ENCODE results near the gene RASSF10.

Gene RASSF10

DNA sequence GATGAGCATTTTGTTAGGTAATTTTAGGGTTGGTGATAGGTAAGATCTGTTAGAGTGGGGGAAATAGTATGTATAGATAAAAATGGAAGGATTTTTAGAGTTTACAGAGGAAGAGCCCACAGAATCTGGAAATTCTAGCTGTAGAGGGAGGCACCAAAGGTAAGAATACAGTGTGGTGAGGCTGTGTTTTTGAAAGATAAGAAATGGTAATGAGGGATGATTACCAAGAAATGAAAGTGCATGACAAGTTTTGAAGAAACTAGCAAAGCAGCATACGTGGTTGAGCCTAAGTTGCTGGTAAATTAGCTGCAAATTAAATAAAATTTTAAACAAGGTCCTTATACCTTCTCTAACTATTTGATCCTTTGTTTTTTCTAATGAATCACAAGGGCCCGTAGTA, 14.6 kb upstream of the RASSF10 start:
- DNase-seq (ENCODE audit: low read depth), result no peak

DNA sequence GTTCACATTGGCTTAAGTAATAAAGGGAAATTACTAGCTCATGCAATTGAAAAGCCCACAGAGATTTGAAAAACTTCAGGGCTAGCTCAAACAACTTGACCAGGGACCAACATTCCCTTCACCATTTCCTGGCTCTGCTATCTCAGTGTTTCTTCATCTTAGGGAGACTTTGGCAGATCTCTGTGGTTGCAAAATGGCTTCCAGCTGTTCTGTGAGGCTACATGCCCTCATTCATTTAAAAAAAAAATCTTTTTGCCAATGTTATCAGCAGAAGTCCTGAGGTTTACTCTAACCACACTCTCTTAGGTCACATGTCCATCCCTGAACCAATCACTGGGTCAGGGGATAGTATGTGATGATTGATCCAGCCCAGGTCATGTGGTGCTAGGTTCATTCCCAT, 13.9 kb upstream of the RASSF10 start:
- DNase-seq (ENCODE audit: low read depth), result no peak

- DNase-seq (ENCODE audit: low read depth), result no peak
Measured at GRCh38 chr11:12995823-12996222, 13.3 kb upstream of the RASSF10 start.

DNA sequence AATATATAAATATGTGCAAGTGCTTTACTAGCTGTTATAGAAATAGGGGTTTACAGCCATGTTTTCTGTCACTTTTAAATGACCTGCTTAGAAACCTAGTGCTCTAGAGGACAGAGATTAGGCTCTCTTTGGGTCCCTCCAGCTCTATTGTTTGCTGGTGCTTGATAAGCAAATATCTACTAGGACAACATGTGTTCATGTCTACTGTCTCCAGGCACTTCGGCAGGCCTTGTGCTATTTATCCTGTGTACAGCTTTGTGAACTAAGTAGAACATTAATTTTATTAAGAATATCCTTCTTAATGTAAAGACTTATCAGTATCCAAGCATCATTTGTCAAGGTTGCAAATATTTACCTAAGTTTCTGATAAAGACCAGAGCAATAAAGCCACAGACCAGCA, 11.9 kb upstream of the RASSF10 start:
- DNase-seq (ENCODE audit: low read depth), result no peak

GRCh38 chr11:12998336-12998735, 10.8 kb upstream of the RASSF10 start:
- DNase-seq (ENCODE audit: low read depth), result no peak

- no peak for DNase-seq (ENCODE audit: low read depth)
Measured at GRCh38 chr11:12999597-12999996, 9.5 kb upstream of the RASSF10 start.

DNA sequence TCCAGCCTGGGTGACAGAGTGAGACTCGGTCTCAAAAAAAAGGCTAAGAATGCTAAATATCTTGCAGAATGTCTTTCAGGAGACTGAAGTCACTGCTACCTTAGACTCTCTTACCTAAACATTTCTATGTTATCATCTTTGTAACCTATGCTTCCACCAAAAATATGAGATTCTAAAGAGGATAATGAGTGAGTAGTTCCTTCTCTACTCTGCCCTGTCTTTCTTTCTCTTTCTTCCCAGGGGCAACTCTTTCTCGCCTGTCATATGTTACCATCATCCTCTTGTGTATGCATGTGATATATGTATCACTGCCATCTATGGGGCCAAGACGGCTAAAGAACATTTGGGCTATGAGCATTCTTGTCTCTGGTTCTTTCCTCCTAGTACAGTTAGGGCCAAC, 9.0 kb upstream of the RASSF10 start:
- no peak for DNase-seq (ENCODE audit: low read depth)

- DNase-seq (ENCODE audit: low read depth), result no peak
Measured at GRCh38 chr11:13000721-13001120, 8.4 kb upstream of the RASSF10 start.

DNA sequence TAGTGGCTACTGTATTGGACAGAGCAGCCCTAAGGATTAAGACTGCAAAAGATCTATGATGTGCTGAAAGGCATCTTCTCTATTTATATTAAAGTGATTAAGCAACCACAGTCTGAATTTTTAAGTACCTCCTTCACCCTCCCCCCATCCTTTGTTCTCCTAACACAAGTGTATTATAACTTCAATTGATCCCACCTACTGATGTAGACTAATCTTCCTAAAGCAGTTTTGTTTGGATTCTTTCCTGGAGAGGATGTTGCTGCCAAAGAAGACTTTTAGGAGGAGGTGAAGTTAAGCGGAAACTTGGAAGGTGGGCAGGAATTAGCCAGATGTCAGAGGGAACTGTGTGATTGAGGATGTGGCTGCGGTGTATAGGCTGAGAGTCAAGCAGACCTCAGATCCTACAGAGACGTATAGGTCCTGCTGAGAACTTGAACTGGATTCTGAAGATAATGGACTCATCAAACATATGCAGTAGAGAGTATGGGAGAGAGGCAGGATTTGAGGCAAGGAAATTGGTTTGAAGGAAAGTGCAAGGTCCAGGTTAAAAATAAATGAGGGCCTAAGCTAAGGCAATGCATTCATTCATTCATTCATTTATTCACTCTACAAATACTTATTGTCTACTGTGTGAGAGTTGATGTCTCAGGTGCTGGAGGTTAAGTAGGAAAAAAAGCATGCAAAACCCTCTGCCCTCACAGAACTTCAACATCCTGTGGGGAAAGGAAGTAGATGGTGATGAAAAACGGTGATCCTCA, 5.2 kb upstream of the RASSF10 start:
- DNase-seq (ENCODE audit: low read depth), result no peak

DNA sequence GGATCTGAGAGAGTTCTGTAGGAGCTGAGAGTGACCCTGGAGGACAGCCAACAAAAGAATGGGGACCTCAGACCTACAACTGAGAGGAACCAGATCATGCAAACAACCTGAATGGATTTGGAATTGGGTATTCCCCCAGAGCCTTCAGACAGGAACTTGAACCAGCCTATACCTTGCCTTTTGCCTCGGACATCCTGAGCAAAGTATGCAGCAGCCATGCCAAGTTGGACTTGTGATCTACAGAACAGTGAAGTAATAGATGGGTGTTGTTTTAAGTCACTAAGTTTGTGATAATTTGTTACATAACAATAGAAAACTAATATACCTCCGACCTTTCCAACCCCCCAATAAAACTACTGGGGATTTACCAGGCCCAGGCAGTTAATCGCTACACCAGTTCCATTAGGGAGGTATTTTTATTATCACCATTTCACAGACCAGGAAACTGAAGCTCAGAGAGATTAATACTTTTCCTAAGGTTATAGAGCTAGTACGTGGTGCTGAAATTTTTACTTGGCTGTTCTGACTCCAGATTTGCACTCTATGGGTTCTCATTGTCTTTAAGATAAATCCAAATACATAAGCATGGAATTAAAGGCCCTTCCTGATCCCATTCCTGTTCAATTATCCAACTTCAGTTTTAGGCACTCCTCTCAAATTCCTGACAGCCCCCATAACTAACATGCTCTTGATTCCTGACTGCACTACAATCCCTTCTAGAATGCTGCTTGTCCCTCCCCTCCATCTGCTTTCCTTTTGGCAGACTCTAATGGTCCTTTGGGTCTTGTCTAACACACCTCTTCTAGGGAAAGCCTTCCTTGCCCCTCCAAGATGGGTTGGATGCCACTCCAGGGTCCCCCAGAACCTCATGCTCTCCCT, 1.7 kb upstream of the RASSF10 start:
- no peak for DNase-seq (ENCODE audit: low read depth)

DNA sequence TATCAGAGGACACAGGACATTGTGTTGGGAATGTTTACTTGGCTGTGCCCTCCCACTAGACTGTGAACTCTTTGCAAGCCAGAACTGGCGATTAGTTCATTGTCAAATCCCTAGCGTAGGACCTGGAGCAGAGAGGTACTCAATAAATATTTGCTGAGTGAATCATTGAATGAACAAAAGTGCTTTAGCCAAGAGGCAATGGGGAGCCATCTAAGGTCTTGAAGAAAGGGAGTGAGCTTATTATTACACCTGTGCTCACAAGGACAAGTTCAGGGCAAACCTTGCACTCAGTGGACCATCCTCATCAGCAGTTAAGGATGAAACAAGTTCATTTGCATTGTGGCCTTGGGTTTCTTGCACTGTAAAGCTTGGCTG, 1.1 kb upstream of the RASSF10 start:
- DNase-seq (ENCODE audit: low read depth), result no peak

DNA sequence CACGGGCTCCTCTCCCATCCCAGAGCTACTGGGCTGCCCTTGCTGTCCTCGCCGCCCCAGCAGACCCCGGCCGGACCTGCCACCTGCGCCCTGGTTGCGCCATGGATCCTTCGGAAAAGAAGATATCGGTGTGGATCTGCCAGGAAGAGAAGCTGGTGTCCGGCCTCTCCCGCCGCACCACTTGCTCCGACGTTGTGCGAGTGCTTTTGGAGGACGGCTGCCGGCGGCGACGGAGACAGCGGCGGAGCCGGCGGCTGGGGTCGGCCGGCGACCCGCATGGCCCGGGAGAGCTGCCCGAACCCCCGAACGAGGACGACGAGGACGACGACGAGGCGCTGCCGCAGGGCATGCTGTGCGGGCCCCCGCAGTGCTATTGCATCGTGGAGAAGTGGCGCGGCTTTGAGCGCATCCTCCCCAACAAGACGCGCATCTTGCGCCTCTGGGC, 382 bp downstream of the RASSF10 start:
- DNase-seq (ENCODE audit: low read depth), result no peak

GRCh38 chr11:13009921-13010748, 1.0 kb downstream of the RASSF10 start:
- DNase-seq (ENCODE audit: low read depth), result no peak

DNA sequence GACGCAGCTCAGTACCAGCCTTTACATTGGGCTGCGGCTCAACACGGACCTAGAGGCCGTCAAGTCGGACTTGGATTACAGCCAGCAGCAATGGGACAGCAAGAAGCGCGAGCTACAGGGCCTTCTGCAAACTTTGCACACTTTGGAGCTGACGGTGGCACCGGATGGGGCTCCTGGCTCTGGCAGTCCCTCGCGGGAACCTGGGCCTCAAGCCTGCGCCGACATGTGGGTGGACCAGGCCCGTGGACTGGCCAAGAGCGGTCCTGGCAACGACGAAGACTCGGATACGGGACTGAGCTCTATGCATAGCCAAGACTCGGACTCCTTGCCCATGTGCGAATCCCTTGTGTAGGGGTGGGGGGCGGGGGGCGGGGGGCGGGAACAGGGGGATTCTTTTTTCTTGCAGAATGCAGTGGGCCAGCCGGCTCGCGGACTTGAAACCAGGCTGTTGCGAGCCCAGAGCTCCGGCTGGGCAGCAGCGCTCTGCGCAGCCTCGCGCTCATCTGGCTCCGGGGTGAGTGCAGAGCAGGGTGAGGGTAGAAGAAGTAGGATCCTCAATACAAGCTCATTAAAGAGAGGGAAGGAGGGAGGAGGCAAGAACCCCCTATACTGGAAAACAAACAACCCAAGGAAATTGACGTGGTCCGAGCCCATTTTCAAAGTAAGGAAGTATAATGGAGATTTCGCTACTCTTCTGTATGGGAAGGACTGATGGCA, 1.8 kb downstream of the RASSF10 start:
- no peak for DNase-seq (ENCODE audit: low read depth)

DNA sequence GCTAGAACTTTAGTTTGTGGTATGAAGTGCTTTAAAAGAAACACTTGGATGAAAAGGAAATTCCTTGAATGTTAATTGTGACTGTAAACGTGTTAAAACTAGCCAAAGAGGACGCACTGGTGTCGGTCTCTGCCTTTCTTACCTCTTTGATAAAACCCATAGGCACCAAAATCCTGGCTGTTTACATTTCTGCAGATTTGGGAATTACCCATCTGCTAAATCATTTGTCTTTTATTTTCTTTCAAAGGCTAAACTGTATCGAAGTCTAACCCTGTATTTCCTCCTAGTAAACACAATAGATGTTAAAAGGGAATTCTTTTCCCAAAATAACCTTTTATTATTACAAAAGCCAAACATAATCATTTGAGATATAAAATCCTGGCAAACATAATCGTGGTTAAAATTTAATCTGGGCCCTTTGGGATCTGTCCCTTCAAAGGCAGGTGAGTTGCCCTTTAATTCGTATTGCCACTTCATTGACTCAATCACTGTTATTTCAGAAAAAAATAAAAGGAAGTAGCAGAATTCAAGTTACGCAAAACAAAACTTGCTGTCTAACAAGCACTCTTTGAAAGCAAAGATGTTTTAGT, 2.4 kb downstream of the RASSF10 start:
- DNase-seq (ENCODE audit: low read depth), result no peak

- DNase-seq (ENCODE audit: low read depth), result no peak
Measured at GRCh38 chr11:13012056-13012661, 3.0 kb downstream of the RASSF10 start.

- DNase-seq (ENCODE audit: low read depth), result no peak
Measured at GRCh38 chr11:13013054-13013488, 4.0 kb downstream of the RASSF10 start.

GRCh38 chr11:13015753-13016152, 6.6 kb downstream of the RASSF10 start:
- no peak for DNase-seq (ENCODE audit: low read depth)

GRCh38 chr11:13016415-13016814, 7.3 kb downstream of the RASSF10 start:
- DNase-seq (ENCODE audit: low read depth), result no peak

GRCh38 chr11:13019313-13019712, 10.2 kb downstream of the RASSF10 start:
- no peak for DNase-seq (ENCODE audit: low read depth)

- no peak for DNase-seq (ENCODE audit: low read depth)
Measured at GRCh38 chr11:13023423-13023822, 14.3 kb downstream of the RASSF10 start.
